Endothelial cell of umbilical vein (primary cell): ENCODE data around the gene AFDN.

ENCODE experiments used
- EZH2 ChIP-seq: IDR thresholded peaks from 2 replicates; pipeline ENCODE4 v1.6.1; 2012; ENCODE audit warnings: borderline replicate concordance, low read depth, mild to moderate bottlenecking, moderate library complexity, low read length, inconsistent platforms; ENCODE audit not compliant: severe bottlenecking
- FOS ChIP-seq: IDR thresholded peaks from 2 replicates; pipeline ENCODE4 v1.6.1; 2011; ENCODE audit warnings: mild to moderate bottlenecking, low read length, moderate library complexity, borderline replicate concordance; ENCODE audit not compliant: insufficient read depth
- GATA2 ChIP-seq: IDR thresholded peaks from 2 replicates; pipeline ENCODE4 v1.7.0; 2011; ENCODE audit warnings: low read depth, mild to moderate bottlenecking, moderate library complexity, mixed read lengths, low read length; ENCODE audit not compliant: insufficient read length, insufficient read depth
- JUN ChIP-seq: IDR thresholded peaks from 2 replicates; pipeline ENCODE4 v1.6.1; 2011; ENCODE audit warnings: borderline replicate concordance, low read depth; ENCODE audit not compliant: insufficient read length, insufficient read depth
- MYC ChIP-seq: IDR thresholded peaks from one replicate; pipeline ENCODE4 v1.6.1; 2011; ENCODE audit warnings: mild to moderate bottlenecking, low read depth, low read length
- POLR2A ChIP-seq: IDR thresholded peaks from 2 replicates; pipeline ENCODE4 v1.6.1; 2012; ENCODE audit warnings: low read depth, mild to moderate bottlenecking, control low read depth, low read length
- POLR2AphosphoS5 ChIP-seq: IDR thresholded peaks from 2 replicates; pipeline ENCODE4 v1.6.1; 2012; ENCODE audit warnings: low read depth, mild to moderate bottlenecking, control low read depth, low read length, moderate library complexity; ENCODE audit not compliant: insufficient read depth
- TF ChIP-seq, protein P1 (sequence below), 2 donors: IDR thresholded peaks; 1 replicate in 1 of 2; 2 replicates in 1 of 2; pipeline ENCODE4 v1.5.1; 2011; ENCODE audit warnings: low read length in 2 of 2, mild to moderate bottlenecking in 2 of 2, moderate library complexity in 2 of 2, control low read depth in 1 of 2, inconsistent platforms in 1 of 2, low read depth in 1 of 2; ENCODE audit not compliant: insufficient read depth in 1 of 2; ENCODE audit errors: extremely low read depth in 1 of 2
- TF ChIP-seq, protein P2 (sequence below): IDR thresholded peaks from 2 replicates; pipeline ENCODE4 v1.6.1; 2011; ENCODE audit not compliant: insufficient read depth, insufficient read length

DNA sequence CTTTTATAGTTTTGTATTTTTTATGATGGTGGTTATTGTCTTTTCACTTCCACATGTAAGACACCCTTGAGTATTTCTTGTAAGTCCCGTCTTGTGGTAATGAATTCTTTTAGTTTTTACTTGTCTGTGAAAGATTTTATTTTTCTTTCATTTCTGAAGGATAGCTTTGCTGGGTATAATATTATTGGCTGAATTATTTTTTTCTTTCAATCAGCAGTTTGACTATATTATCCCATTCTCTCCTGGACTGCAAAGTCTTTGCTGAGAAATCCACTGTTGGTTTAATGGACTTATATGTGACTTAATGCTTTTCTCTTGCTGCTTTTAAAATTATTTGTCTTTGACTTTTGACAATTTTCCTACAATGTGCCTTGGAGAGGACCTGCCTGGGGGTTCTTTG, 184.6 kb downstream of the AFDN start:
- TF ChIP-seq POLR2A (no peak), FOS (no peak), POLR2AphosphoS5 (no peak), JUN (no peak), EZH2 (no peak), MYC (no peak), GATA2 (no peak)
- TF ChIP-seq, protein P1, sequence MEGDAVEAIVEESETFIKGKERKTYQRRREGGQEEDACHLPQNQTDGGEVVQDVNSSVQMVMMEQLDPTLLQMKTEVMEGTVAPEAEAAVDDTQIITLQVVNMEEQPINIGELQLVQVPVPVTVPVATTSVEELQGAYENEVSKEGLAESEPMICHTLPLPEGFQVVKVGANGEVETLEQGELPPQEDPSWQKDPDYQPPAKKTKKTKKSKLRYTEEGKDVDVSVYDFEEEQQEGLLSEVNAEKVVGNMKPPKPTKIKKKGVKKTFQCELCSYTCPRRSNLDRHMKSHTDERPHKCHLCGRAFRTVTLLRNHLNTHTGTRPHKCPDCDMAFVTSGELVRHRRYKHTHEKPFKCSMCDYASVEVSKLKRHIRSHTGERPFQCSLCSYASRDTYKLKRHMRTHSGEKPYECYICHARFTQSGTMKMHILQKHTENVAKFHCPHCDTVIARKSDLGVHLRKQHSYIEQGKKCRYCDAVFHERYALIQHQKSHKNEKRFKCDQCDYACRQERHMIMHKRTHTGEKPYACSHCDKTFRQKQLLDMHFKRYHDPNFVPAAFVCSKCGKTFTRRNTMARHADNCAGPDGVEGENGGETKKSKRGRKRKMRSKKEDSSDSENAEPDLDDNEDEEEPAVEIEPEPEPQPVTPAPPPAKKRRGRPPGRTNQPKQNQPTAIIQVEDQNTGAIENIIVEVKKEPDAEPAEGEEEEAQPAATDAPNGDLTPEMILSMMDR (IDR thresholded peaks at IDR 0.05; ENCODE audit: extremely low read depth in 1 of 2, insufficient read depth in 1 of 2, low read depth in 1 of 2, low read length in 2 of 2) = no peak
- TF ChIP-seq, protein P2, sequence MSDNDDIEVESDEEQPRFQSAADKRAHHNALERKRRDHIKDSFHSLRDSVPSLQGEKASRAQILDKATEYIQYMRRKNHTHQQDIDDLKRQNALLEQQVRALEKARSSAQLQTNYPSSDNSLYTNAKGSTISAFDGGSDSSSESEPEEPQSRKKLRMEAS = no peak
